HepG2 (cell line): ENCODE results near the gene ZNF71. TPM values are rescaled to one million over a fixed set of nuclear protein-coding genes. Genes with fewer than 3 reads are reported as not detected.

Experiments used
- CREB1 ChIP-seq, 2 experiments: fragments of 450-650 bp in 1 of 2; IDR thresholded peaks; 2 replicates each; pipeline ENCODE4 v1.6.1; 2016 to 2017; ENCODE audit warnings: control low read depth in 1 of 2, mild to moderate bottlenecking in 1 of 2, missing compliant biosample characterization in 1 of 2, missing genetic modification characterization in 1 of 2
- DRAP1 ChIP-seq: IDR thresholded peaks from 2 replicates; pipeline ENCODE4 v1.6.1; 2016; ENCODE audit warnings: missing genetic modification reagents, missing compliant biosample characterization
- ESRRA ChIP-seq: sonication (generic); formaldehyde crosslinking; IDR thresholded peaks from 2 replicates; pipeline ENCODE4 v1.5.1; 2020; ENCODE audit warnings: mild to moderate bottlenecking, low read depth, missing genetic modification reagents
- HNF4G ChIP-seq, 2 experiments: sonication (generic) in 1 of 2; formaldehyde crosslinking in 1 of 2; IDR thresholded peaks; 2 replicates each; pipeline versions ENCODE4 v1.4.0 to v1.6.1; 2011 to 2020; ENCODE audit warnings: borderline replicate concordance in 2 of 2, low read depth in 2 of 2, mild to moderate bottlenecking in 2 of 2, low read length in 1 of 2, missing genetic modification reagents in 1 of 2, moderate library complexity in 1 of 2
- KAT7 ChIP-seq: IDR thresholded peaks from 2 replicates; pipeline ENCODE4 v1.6.1; 2018; ENCODE audit warnings: borderline replicate concordance, missing compliant biosample characterization
- MED13 ChIP-seq: sonication (generic); formaldehyde crosslinking; IDR thresholded peaks from 2 replicates; pipeline ENCODE4 v1.5.0; 2020; ENCODE audit warnings: missing genetic modification reagents
- MNT ChIP-seq: fragments of 450-650 bp; IDR thresholded peaks from 2 replicates; pipeline ENCODE4 v1.6.1; 2016
- MXD3 ChIP-seq: IDR thresholded peaks from 2 replicates; pipeline ENCODE4 v1.6.1; 2016; ENCODE audit warnings: mild to moderate bottlenecking, missing biosample characterization, missing genetic modification reagents
- MYC ChIP-seq: sonication (generic); formaldehyde crosslinking; IDR thresholded peaks from 2 replicates; pipeline ENCODE4 v1.9.0; 2021; ENCODE audit warnings: missing genetic modification reagents, borderline replicate concordance
- NR2C2 ChIP-seq: sonication (generic); formaldehyde crosslinking; IDR thresholded peaks from 2 replicates; pipeline ENCODE4 v1.4.0; 2020; ENCODE audit warnings: missing genetic modification reagents, mild to moderate bottlenecking, moderate library complexity, borderline replicate concordance
- PBX3 ChIP-seq: sonication (generic); formaldehyde crosslinking; IDR thresholded peaks from 2 replicates; pipeline ENCODE4 v1.8.1; 2023; ENCODE audit warnings: missing genetic modification reagents, inconsistent platforms, borderline replicate concordance
- REL ChIP-seq: sonication (generic); formaldehyde crosslinking; conservative IDR thresholded peaks from 2 replicates; pipeline ENCODE4 v1.8.0; 2022; ENCODE audit warnings: mild to moderate bottlenecking, missing genetic modification reagents, moderate library complexity
- SMAD1 ChIP-seq: sonication (generic); formaldehyde crosslinking; IDR thresholded peaks from 2 replicates; pipeline ENCODE4 v1.4.0; 2020; ENCODE audit warnings: missing genetic modification reagents, low read depth, mild to moderate bottlenecking, borderline replicate concordance
- SOX6 ChIP-seq, 2 experiments: fragments of 450-650 bp in 1 of 2; sonication (generic) in 1 of 2; formaldehyde crosslinking in 1 of 2; IDR thresholded peaks; 2 replicates each; pipeline versions ENCODE4 v1.4.0 to v1.6.1; 2017 to 2020; ENCODE audit warnings: antibody characterized with exemption in 1 of 2, mild to moderate bottlenecking in 1 of 2, missing genetic modification reagents in 1 of 2
- STAG1 ChIP-seq: sonication (generic); formaldehyde crosslinking; IDR thresholded peaks from 2 replicates; pipeline ENCODE4 v1.4.0; 2020; ENCODE audit warnings: missing genetic modification reagents
- TBP ChIP-seq: sonication (generic); formaldehyde crosslinking; IDR thresholded peaks from 2 replicates; pipeline ENCODE4 v1.5.0; 2020; ENCODE audit warnings: missing genetic modification reagents
- ZFY ChIP-seq: sonication (generic); formaldehyde crosslinking; IDR thresholded peaks from 2 replicates; pipeline ENCODE4 v1.4.0; 2020; ENCODE audit warnings: missing genetic modification reagents
- ZNF276 ChIP-seq: sonication (generic); formaldehyde crosslinking; IDR thresholded peaks from 2 replicates; pipeline ENCODE4 v1.4.0; 2020; ENCODE audit warnings: mild to moderate bottlenecking, low read depth, missing genetic modification reagents
- ZNF326 ChIP-seq: sonication (generic); formaldehyde crosslinking; IDR thresholded peaks from 2 replicates; pipeline ENCODE4 v1.4.0; 2020; ENCODE audit warnings: missing genetic modification reagents, borderline replicate concordance
- ZNF335 ChIP-seq: sonication (generic); formaldehyde crosslinking; IDR thresholded peaks from 2 replicates; pipeline ENCODE4 v1.4.0; 2020; ENCODE audit warnings: missing genetic modification reagents
- ZNF33A ChIP-seq: sonication (generic); formaldehyde crosslinking; IDR thresholded peaks from 2 replicates; pipeline ENCODE4 v1.5.1; 2020; ENCODE audit warnings: missing genetic modification reagents, mild to moderate bottlenecking, moderate library complexity, borderline replicate concordance
- ZNF569 ChIP-seq: sonication (generic); formaldehyde crosslinking; IDR thresholded peaks from 2 replicates; pipeline ENCODE4 v1.5.0; 2020; ENCODE audit warnings: mild to moderate bottlenecking, missing genetic modification reagents, moderate library complexity, borderline replicate concordance
- ZNF7 ChIP-seq: IDR thresholded peaks from 2 replicates; pipeline ENCODE4 v1.6.1; 2016; ENCODE audit warnings: missing biosample characterization, missing genetic modification reagents
- ZNF724P ChIP-seq: sonication (generic); formaldehyde crosslinking; IDR thresholded peaks from 2 replicates; pipeline ENCODE4 v1.8.0; 2022; ENCODE audit warnings: missing genetic modification reagents, borderline replicate concordance
- polyA plus RNA-seq, 8 experiments: library from polyadenylated mRNA; depleted of rRNA in 3 of 8; stranded (reverse) in 7 of 8; unstranded in 1 of 8; fragments of >200 nt; fragmentation: Illumina TruSeq in 4 of 8; extraction: Trizol in 4 of 8; gene quantifications; 2 replicates each; pipeline versions ENCODE4 v1.2.1 to v1.2.3, GENCODE V29; 2011 to 2016; ENCODE audit warnings: low read depth in 4 of 8, missing spikeins in 1 of 8, mixed read lengths in 1 of 8; ENCODE audit not compliant: insufficient read depth in 1 of 8
- total RNA-seq, 5 experiments: library from RNA; depleted of rRNA; stranded (reverse); fragments of >200 nt; fragmentation: Illumina TruSeq; extraction: Trizol; gene quantifications; 2 replicates each; pipeline ENCODE4 v1.2.3, GENCODE V29; 2016; ENCODE audit warnings: low read depth in 1 of 5

The ZNF71 gene
- total and polyA plus RNA-seq, 2 of the 13 experiments (the other 11 are each of a cell fraction or from before 2014, with no cell fraction given), result 2.2 to 4.4 TPM

GRCh38 chr19:56594783-56595547 lies at the start of gene ZNF71 (continued):
- TF ChIP-seq SOX6 (IDR thresholded peaks at IDR 0.05) (no peak), SOX6 (CRISPR knock-in tag; IDR thresholded peaks at IDR 0.05) (0 out of 2 replicates have a peak, but pooled peaks have one; percentile 37), ZNF326 (CRISPR knock-in tag) (no peak), MED13 (CRISPR knock-in tag) (no peak), MNT (no peak), ZFY (CRISPR knock-in tag) (peak; percentile 97), CREB1 (IDR thresholded peaks at IDR 0.05) (no peak), CREB1 (CRISPR knock-in tag; IDR thresholded peaks at IDR 0.05) (no peak), DRAP1 (CRISPR knock-in tag) (no peak), STAG1 (CRISPR knock-in tag) (no peak), REL (CRISPR knock-in tag) (0 out of 2 replicates have a peak, but pooled peaks have one; percentile 63), ZNF33A (CRISPR knock-in tag) (no peak), ZNF276 (CRISPR knock-in tag) (no peak), PBX3 (CRISPR knock-in tag) (no peak), TBP (no peak), ZNF7 (CRISPR knock-in tag) (no peak), KAT7 (CRISPR knock-in tag) (no peak), HNF4G (IDR thresholded peaks at IDR 0.05; ENCODE audit: borderline replicate concordance, low read depth, low read length) (no peak), HNF4G (CRISPR knock-in tag; IDR thresholded peaks at IDR 0.05; ENCODE audit: borderline replicate concordance, low read depth) (no peak), ZNF335 (CRISPR knock-in tag) (no peak), ZNF724P (CRISPR knock-in tag) (no peak), ZNF569 (CRISPR knock-in tag) (no peak), MYC (CRISPR knock-in tag) (no peak), SMAD1 (no peak), NR2C2 (no peak; the same call in 1 of the 2 replicates), MXD3 (CRISPR knock-in tag) (peak; percentile 71), ESRRA (no peak)
